Stimulated activated naive CD8-positive, alpha-beta T cell treated with anti-CD3 and anti-CD28 coated beads, Interleukin-15, Interleukin-2, amounts not matched to agents 100 ng/mL and 50 ng/mL, for 24 hours (primary cell): Measurements from ENCODE around the gene SPEG.

ENCODE experiments used
- H3K27ac Mint-ChIP-seq: one replicate; pipeline ENCODE4 v1.8.0; 2021; ENCODE audit warnings: mild to moderate bottlenecking, mixed read lengths
- H3K27me3 Mint-ChIP-seq: one replicate; pipeline ENCODE4 v1.8.0; 2021; ENCODE audit warnings: mixed read lengths
- H3K36me3 Mint-ChIP-seq: one replicate; pipeline ENCODE4 v1.8.0; 2021; ENCODE audit warnings: low read depth, mixed read lengths
- H3K4me1 Mint-ChIP-seq: one replicate; pipeline ENCODE4 v1.8.0; 2021; ENCODE audit warnings: low read depth, mixed read lengths
- H3K4me3 Mint-ChIP-seq: one replicate; pipeline ENCODE4 v1.8.0; 2021; ENCODE audit warnings: mild to moderate bottlenecking, mixed read lengths
- H3K9me3 Mint-ChIP-seq: one replicate; pipeline ENCODE4 v1.8.0; 2021; ENCODE audit warnings: mixed read lengths

Gene SPEG

DNA sequence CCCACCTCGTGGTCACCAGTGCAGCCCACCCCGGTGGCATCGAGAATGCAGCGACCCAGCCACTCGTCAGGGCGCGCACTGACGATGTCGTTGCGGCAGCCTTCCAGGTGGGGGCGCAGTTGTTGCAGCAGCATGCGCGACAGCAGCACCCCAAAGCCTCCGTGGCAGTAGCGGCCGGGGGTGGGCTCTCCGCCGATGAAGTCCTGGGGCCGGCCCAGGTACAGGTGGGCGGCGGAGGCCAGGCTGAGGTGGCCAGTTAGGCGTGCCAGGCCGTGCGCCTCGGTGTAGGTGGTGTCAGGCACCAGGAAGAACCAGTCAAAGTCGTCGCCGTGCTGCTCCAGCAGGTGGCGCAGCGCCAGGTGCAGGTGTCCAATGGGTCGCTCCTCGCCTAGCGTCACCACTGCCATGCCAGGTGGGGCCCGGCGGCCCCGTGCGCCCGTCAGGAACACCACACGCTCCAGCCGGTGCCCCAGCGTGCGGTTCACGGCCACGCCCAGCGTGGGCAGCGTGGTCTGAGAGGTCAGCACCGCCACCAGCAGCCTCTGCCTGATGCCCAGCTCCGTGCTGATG is 107.1 kb downstream of the SPEG start:
- no peaks in the 10 kb centered on the region for H3K9me3 Mint-ChIP-seq
- H3K36me3 Mint-ChIP-seq = peaks cover 8% of the 10 kb centered on the region
- no peak overlapping the region for H3K27ac Mint-ChIP-seq
- peaks cover 26% of the 10 kb centered on the region for H3K4me1 Mint-ChIP-seq
- H3K4me3 Mint-ChIP-seq = peak overlapping the region; percentile 90
- peaks cover 18% of the 10 kb centered on the region for H3K27me3 Mint-ChIP-seq

DNA sequence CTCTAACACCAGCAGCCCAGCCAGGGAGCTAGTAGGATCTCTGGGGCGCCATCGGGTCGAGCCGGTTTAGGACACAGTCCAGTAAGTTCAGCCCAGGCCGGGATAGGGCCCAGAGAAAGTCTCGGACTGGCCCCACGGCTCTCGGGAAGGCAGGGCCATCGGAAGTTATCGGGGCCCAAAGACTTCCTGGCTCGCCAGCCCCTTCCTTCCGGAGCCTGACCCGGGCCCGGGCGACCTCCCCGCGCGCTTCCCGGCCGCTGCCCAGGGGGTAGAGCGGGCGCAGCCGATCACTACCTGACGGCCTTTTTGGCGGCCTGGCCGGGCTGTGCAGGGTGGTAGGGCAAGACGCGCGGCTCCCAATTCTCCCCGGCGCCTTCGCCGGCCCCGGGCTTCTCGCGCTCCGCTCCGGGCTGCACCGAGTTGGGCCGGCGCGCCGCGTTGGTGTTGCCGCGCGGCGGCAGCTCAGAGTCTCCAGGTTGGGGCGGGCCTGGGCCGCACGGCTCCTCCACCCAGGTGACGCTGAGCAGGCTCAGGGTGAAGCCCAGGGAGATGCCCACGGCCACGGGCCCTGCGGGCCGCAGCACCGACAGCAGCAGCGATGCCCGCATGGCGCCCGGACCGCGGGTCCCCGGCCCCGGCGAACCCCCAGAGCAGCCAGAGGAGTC is 108.4 kb downstream of the SPEG start:
- H3K27ac Mint-ChIP-seq = no peak overlapping the region
- H3K4me3 Mint-ChIP-seq = peak overlapping the region; percentile 90
- H3K36me3 Mint-ChIP-seq = peaks cover 8% of the 10 kb centered on the region
- H3K27me3 Mint-ChIP-seq = peaks cover 22% of the 10 kb centered on the region
- H3K4me1 Mint-ChIP-seq = peaks cover 26% of the 10 kb centered on the region
- H3K9me3 Mint-ChIP-seq = no peaks in the 10 kb centered on the region

GRCh38 chr2:219543596-219544358 is 109.1 kb downstream of the SPEG start, which contains the start of the genes CHPF and TMEM198:
Gene CHPF (minus strand): TSS chr2:219543809. CDS start chr2:219543538, 271 bp downstream.
Gene TMEM198 (plus strand): TSS chr2:219544028. CDS start chr2:219544728, 700 bp downstream.
- Mint-ChIP-seq H3K9me3 (no peaks in the 10 kb centered on the region), H3K4me3 (peak within 1 kb of the TSS; percentile 90), H3K27ac (peak within 1 kb of the TSS; percentile 11), H3K27me3 (peaks cover 29% of the 10 kb centered on the region), H3K36me3 (peaks cover 5% of the 10 kb centered on the region), H3K4me1 (peaks cover 26% of the 10 kb centered on the region)

- Mint-ChIP-seq H3K4me3 (peak overlapping the region; percentile 90), H3K27ac (peak overlapping the region; percentile 11), H3K4me1 (peaks cover 26% of the 10 kb centered on the region), H3K36me3 (no peaks in the 10 kb centered on the region), H3K9me3 (no peaks in the 10 kb centered on the region), H3K27me3 (peaks cover 33% of the 10 kb centered on the region)
These were observed 109.9 kb downstream of the SPEG start for GRCh38 chr2:219544567-219544966.

DNA sequence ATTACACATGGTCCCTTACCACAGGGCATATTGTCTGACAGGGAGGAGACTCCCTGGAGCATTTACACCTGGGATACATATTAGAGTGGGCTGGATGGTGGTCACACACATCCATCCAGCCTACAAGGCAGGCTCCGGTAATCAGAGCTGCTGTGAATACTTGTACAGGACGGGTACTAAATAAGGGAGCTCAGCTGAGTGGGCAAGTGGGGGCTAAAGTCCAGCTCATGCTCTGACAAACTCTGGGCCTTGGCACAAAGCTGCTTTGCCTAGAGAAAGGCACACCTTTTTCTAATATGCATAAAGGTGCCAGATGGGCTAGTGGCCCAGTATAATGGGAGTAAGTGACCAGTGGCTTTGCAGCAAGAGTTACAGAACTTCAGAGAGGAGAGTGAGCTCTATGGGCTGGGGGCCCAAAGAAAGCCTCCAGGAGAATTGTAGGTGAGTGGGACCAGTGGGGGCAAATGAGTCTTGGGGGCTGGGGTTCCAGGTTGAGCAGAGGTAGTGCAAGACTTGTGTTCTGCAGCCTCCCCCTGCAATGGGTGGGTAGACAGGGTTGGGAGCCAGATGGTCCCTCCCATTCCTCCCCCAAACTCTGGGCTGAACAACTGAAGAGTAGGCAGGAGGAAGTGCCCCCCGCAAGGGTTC is 110.8 kb downstream of the SPEG start:
- Mint-ChIP-seq H3K4me1 (peaks cover 26% of the 10 kb centered on the region), H3K27ac (no peak overlapping the region), H3K36me3 (no peaks in the 10 kb centered on the region), H3K9me3 (no peaks in the 10 kb centered on the region), H3K4me3 (no peak overlapping the region), H3K27me3 (peaks cover 33% of the 10 kb centered on the region)

DNA sequence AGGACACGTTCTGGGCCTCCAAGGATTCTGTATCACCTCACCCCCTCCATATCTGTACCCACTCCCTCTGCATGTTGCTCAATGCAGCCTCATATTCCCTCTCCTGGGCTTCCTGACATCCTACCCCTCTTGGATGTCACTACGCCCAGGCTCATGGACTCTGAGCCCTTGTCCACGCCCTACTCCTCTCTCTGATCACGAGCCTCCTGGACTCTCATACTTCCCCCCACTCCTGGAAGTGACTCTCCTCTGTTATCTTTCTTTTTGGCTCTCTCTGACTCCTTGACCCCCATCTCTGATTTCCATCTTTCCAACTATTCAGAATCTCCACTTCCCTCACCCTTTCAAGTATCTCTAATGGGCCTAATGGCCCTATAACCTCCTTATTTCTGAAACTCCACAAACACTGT is 111.3 kb downstream of the SPEG start:
- Mint-ChIP-seq H3K27ac (no peak overlapping the region), H3K27me3 (peaks cover 36% of the 10 kb centered on the region), H3K4me1 (peaks cover 26% of the 10 kb centered on the region), H3K36me3 (no peaks in the 10 kb centered on the region), H3K9me3 (no peaks in the 10 kb centered on the region), H3K4me3 (no peak overlapping the region)

DNA sequence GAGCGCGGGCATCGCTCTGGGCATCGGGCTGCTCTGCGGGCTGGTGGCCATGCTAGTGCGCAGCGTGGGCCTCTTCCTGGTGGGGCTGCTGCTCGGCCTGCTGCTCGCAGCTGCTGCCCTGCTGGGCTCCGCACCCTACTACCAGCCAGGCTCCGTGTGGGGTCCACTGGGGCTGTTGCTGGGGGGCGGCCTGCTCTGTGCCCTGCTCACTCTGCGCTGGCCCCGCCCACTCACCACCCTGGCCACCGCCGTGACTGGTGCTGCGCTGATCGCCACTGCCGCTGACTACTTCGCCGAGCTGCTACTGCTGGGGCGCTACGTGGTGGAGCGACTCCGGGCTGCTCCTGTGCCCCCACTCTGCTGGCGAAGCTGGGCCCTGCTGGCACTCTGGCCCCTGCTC is 113.0 kb downstream of the SPEG start:
- Mint-ChIP-seq H3K9me3 (no peaks in the 10 kb centered on the region), H3K4me1 (peaks cover 18% of the 10 kb centered on the region), H3K4me3 (no peak overlapping the region), H3K27ac (no peak overlapping the region), H3K27me3 (peaks cover 42% of the 10 kb centered on the region), H3K36me3 (no peaks in the 10 kb centered on the region)
